GM23248 (cell line): ENCODE data around the gene WIPI1.

ENCODE experiments used
- EZH2 ChIP-seq: fragments of 200-600 bp; sonication (generic); IDR thresholded peaks from 2 replicates; pipeline ENCODE4 v1.6.1; 2018; ENCODE audit warnings: antibody characterized with exemption, mild to moderate bottlenecking; ENCODE audit not compliant: insufficient read depth, poor library complexity, severe bottlenecking
- EZH2phosphoT487 ChIP-seq: fragments of 200-600 bp; sonication (generic); IDR thresholded peaks from 2 replicates; pipeline ENCODE4 v1.6.1; 2018; ENCODE audit warnings: antibody characterized with exemption, moderate library complexity, mild to moderate bottlenecking, low read depth; ENCODE audit not compliant: insufficient read depth

- no peak for TF ChIP-seq EZH2
- no peak for TF ChIP-seq EZH2phosphoT487
Measured at GRCh38 chr17:68431661-68432071, 25.6 kb downstream of the WIPI1 start.
